Karpas-422 (cell line): ENCODE results near the gene SLC13A5. TPM values are rescaled to one million over a fixed set of nuclear protein-coding genes. Genes with fewer than 3 reads are reported as not detected.

Experiments
- DNase-seq: peaks from one replicate; pipeline ENCODE4 v3.0.0-alpha.2; 2015
- H2AFZ ChIP-seq: fragments of 200-600 bp; sonication (generic); 2 replicates; pipeline ENCODE4 v1.6.1; 2014; ENCODE audit warnings: antibody characterized with exemption, low read length, mixed read lengths
- H3K27ac ChIP-seq: fragments of 200-600 bp; sonication (generic); 2 replicates; pipeline ENCODE4 v1.5.1; 2014; ENCODE audit warnings: mild to moderate bottlenecking, low read length, moderate library complexity
- H3K27me3 ChIP-seq: fragments of 200-600 bp; sonication (generic); 2 replicates; pipeline ENCODE4 v1.6.1; 2014; ENCODE audit warnings: low read length, mixed read lengths
- H3K36me3 ChIP-seq: fragments of 200-600 bp; sonication (generic); 2 replicates; pipeline ENCODE4 v1.6.1; 2014; ENCODE audit warnings: low read length, mixed read lengths; ENCODE audit not compliant: insufficient read depth
- H3K4me1 ChIP-seq: fragments of 200-600 bp; sonication (generic); 2 replicates; pipeline ENCODE4 v1.6.1; 2014; ENCODE audit warnings: mild to moderate bottlenecking, low read length, mixed read lengths
- H3K4me2 ChIP-seq: fragments of 200-600 bp; sonication (generic); 2 replicates; pipeline ENCODE4 v1.6.1; 2014; ENCODE audit warnings: low read length, low read depth, mild to moderate bottlenecking; ENCODE audit not compliant: poor library complexity, severe bottlenecking
- H3K4me3 ChIP-seq: fragments of 200-600 bp; sonication (generic); 2 replicates; pipeline ENCODE4 v1.5.1; 2014; ENCODE audit warnings: mild to moderate bottlenecking, antibody characterized with exemption, low read length, mixed read lengths
- H3K79me2 ChIP-seq: fragments of 200-600 bp; sonication (generic); 2 replicates; pipeline ENCODE4 v1.6.1; 2014; ENCODE audit warnings: mild to moderate bottlenecking, low read length, mixed read lengths
- H3K9ac ChIP-seq: fragments of 200-600 bp; sonication (generic); 2 replicates; pipeline ENCODE4 v1.6.0; 2014; ENCODE audit warnings: low read length
- H3K9me2 ChIP-seq: fragments of 200-600 bp; sonication (generic), shearing (Covaris generic); replicated peaks from 2 replicates; pipeline ENCODE4 v1.6.0; 2014; ENCODE audit warnings: mild to moderate bottlenecking, low read length, moderate library complexity; ENCODE audit not compliant: insufficient read depth
- H3K9me3 ChIP-seq: fragments of 300-700, 200-600 bp; sonication (generic); 2 replicates; pipeline ENCODE4 v1.6.1; 2014; ENCODE audit warnings: low read length, mixed read lengths
- H4K20me1 ChIP-seq: fragments of 200-600 bp; sonication (generic); 2 replicates; pipeline ENCODE4 v1.6.1; 2014; ENCODE audit warnings: mild to moderate bottlenecking, antibody characterized with exemption, low read length, low read depth; ENCODE audit not compliant: insufficient read depth
- total RNA-seq: library from RNA; depleted of rRNA; stranded (reverse); fragments of >200 nt; shearing (Covaris generic); gene quantifications from 2 replicates; pipeline ENCODE4 v1.2.3, GENCODE V29; 2014; ENCODE audit warnings: low replicate concordance

SLC13A5 gene
- total RNA-seq, 1 experiment from 2014 or later, result not detected

- Histone ChIP-seq H3K27ac (no peak overlapping the region), H3K9me3 (no peaks in the 10 kb centered on the region), H3K4me1 (no peaks in the 10 kb centered on the region), H3K4me2 (no peak overlapping the region), H2AFZ (no peak overlapping the region), H3K9ac (no peak overlapping the region), H4K20me1 (no peaks in the 10 kb centered on the region), H3K36me3 (no peaks in the 10 kb centered on the region), H3K79me2 (no peaks in the 10 kb centered on the region), H3K9me2 (no peaks in the 10 kb centered on the region), H3K27me3 (no peaks in the 10 kb centered on the region), H3K4me3 (no peak overlapping the region)
- no peak for DNase-seq
These were observed 6.2 kb downstream of the SLC13A5 start for GRCh38 chr17:6706996-6707395.

DNA sequence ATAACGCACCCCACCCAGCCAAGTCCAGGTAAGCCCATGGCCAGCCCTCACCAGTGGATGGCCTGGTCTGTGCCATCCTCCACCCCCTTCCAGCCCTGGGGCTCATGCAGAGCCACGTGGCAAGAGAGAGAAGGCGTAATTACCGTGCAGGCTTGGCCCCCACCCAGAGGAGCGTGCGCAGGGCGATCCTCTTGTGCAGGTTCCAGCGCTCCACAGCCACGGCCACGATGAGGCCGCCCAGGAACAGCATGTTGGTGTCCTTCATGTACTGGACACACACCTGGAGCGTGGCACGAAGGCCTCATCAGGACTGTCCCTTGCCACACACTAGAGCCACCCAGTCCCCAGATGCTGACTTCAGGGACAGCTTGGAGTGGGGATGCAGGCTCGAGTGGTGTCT lies 6.7 kb downstream of the SLC13A5 start:
- no peaks in the 10 kb centered on the region for H3K4me1 ChIP-seq
- H3K4me2 ChIP-seq, result no peak overlapping the region
- no peaks in the 10 kb centered on the region for H4K20me1 ChIP-seq
- no peak overlapping the region for H3K27ac ChIP-seq
- H3K9me3 ChIP-seq, result no peaks in the 10 kb centered on the region
- H3K9ac ChIP-seq, result no peak overlapping the region
- H3K4me3 ChIP-seq, result no peak overlapping the region
- no peaks in the 10 kb centered on the region for H3K36me3 ChIP-seq
- H3K79me2 ChIP-seq, result no peaks in the 10 kb centered on the region
- no peaks in the 10 kb centered on the region for H3K27me3 ChIP-seq
- DNase-seq, result no peak
- no peak overlapping the region for H2AFZ ChIP-seq
- H3K9me2 ChIP-seq, result no peaks in the 10 kb centered on the region

- no peaks in the 10 kb centered on the region for H3K36me3 ChIP-seq
- H3K9ac ChIP-seq, result no peak overlapping the region
- no peaks in the 10 kb centered on the region for H3K79me2 ChIP-seq
- H2AFZ ChIP-seq, result no peak overlapping the region
- no peak for DNase-seq
- no peaks in the 10 kb centered on the region for H4K20me1 ChIP-seq
- H3K27ac ChIP-seq, result no peak overlapping the region
- no peaks in the 10 kb centered on the region for H3K4me1 ChIP-seq
- no peak overlapping the region for H3K4me3 ChIP-seq
- H3K9me3 ChIP-seq, result no peaks in the 10 kb centered on the region
- no peaks in the 10 kb centered on the region for H3K9me2 ChIP-seq
- no peak overlapping the region for H3K4me2 ChIP-seq
- no peaks in the 10 kb centered on the region for H3K27me3 ChIP-seq
These were observed 8.6 kb downstream of the SLC13A5 start for GRCh38 chr17:6704470-6705052.

DNA sequence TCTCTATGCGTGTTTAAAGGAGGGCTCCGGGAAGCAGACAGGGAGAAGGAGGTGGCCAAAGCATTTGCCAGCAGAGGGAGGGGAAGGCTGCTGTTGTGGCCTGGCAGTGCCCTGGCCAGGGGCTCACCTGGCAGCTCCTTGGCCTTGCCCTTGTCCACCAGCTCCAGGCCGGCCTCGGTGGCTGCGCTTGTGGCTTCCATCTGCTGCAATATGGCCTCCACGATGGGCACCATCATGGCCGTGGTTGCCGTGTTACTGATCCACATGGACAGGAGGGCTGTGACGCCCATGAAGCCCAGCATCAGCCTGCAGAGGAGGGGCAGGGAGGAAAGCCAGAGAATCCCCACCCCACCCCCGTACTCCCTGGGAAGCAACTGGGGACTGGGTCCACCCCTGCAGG lies 9.4 kb downstream of the SLC13A5 start:
- H3K36me3 ChIP-seq, result no peaks in the 10 kb centered on the region
- DNase-seq, result no peak
- no peaks in the 10 kb centered on the region for H3K9me2 ChIP-seq
- H3K4me1 ChIP-seq, result no peaks in the 10 kb centered on the region
- H4K20me1 ChIP-seq, result no peaks in the 10 kb centered on the region
- no peaks in the 10 kb centered on the region for H3K27me3 ChIP-seq
- no peak overlapping the region for H3K27ac ChIP-seq
- H3K4me2 ChIP-seq, result no peak overlapping the region
- no peaks in the 10 kb centered on the region for H3K9me3 ChIP-seq
- H3K9ac ChIP-seq, result no peak overlapping the region
- H3K79me2 ChIP-seq, result no peaks in the 10 kb centered on the region
- H3K4me3 ChIP-seq, result no peak overlapping the region
- no peak overlapping the region for H2AFZ ChIP-seq

GRCh38 chr17:6702567-6703215 lies 10.5 kb downstream of the SLC13A5 start:
- Histone ChIP-seq H2AFZ (no peak overlapping the region), H3K9ac (no peak overlapping the region), H3K4me2 (no peak overlapping the region), H3K79me2 (no peaks in the 10 kb centered on the region), H3K9me3 (no peaks in the 10 kb centered on the region), H3K9me2 (no peaks in the 10 kb centered on the region), H4K20me1 (no peaks in the 10 kb centered on the region), H3K36me3 (no peaks in the 10 kb centered on the region), H3K27ac (no peak overlapping the region), H3K4me3 (no peak overlapping the region), H3K4me1 (no peaks in the 10 kb centered on the region), H3K27me3 (no peaks in the 10 kb centered on the region)
- no peak for DNase-seq

DNA sequence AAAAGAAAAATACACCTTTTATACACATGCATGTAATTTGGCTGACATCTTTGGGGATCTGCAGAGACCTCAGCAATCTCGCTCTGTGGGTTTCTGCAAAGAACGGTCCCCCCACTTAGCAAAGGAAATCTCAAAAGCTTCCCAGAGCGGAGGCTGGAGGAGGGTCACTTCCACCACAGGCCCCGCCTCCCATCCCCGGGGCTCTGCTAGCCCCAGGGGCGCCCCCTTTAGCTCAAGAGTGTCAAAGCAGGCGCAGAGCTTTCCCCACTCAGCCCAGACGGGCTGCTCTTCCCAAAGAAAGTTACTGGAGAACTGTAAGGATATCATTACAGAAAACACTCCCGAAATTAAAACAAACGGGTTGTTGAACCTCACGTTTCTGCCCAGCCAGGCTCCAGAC lies 11.4 kb downstream of the SLC13A5 start:
- Histone ChIP-seq H3K4me3 (no peak overlapping the region), H3K4me1 (no peaks in the 10 kb centered on the region), H3K79me2 (no peaks in the 10 kb centered on the region), H4K20me1 (no peaks in the 10 kb centered on the region), H3K27ac (no peak overlapping the region), H3K36me3 (no peaks in the 10 kb centered on the region), H3K27me3 (no peaks in the 10 kb centered on the region), H3K9me3 (no peaks in the 10 kb centered on the region), H3K9me2 (no peaks in the 10 kb centered on the region), H2AFZ (no peak overlapping the region), H3K9ac (no peak overlapping the region), H3K4me2 (peak overlapping the region; percentile 35)
- DNase-seq, result peak; percentile 85

GRCh38 chr17:6700948-6701307 lies 12.2 kb downstream of the SLC13A5 start:
- Histone ChIP-seq H3K9me3 (no peaks in the 10 kb centered on the region), H3K4me1 (no peaks in the 10 kb centered on the region), H3K36me3 (no peaks in the 10 kb centered on the region), H4K20me1 (no peaks in the 10 kb centered on the region), H3K27ac (no peak overlapping the region), H3K4me3 (no peak overlapping the region), H3K79me2 (no peaks in the 10 kb centered on the region), H2AFZ (no peak overlapping the region), H3K9ac (no peak overlapping the region), H3K4me2 (no peak overlapping the region), H3K9me2 (no peaks in the 10 kb centered on the region), H3K27me3 (no peaks in the 10 kb centered on the region)
- no peak for DNase-seq

DNA sequence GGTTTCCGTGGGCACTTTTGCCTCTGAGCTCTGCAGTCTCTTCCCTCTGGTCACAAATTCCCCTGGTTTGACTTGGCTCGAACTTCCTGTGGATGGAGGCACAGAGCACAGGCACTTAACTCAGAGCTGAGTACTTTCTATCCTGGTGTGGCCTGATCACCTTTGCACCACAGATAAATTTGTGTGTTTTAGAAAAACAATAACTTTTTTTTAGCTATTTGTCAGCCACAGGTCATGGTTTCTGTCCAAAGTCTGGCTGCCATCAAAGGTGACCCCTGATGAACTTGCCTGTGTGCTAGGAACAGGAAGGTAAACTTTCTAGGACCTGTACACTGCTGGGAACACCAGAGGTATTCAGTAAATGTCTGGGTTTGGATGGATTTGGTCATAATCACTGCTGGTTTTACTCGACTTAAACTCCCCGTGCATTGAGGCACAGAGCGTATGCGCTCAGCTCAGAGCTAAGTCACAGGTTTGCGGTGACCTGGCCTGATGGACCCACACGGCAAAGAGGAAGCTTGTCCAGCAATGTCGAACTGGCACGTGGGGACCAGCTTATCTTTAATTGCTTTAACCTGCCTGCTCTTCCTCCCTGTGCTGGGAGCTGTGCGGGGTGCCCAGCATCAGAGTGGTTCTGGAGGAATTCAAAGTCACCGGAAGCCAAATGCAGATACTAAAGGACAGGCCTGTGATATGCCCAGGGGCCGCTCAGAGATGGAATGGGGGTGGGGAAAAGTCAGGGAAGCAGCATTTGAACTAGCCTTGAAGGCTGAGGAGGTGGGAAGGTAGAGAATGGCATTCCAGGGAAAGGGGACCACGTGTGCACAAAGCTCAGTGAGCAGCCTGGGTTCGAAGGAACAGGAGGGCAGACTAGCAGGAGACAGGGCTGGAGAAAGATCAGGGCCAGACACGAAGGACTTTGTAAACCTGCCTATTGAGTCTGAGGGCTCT lies 12.9 kb downstream of the SLC13A5 start:
- H3K36me3 ChIP-seq, result no peaks in the 10 kb centered on the region
- no peak overlapping the region for H2AFZ ChIP-seq
- H3K79me2 ChIP-seq, result no peaks in the 10 kb centered on the region
- H3K27ac ChIP-seq, result no peak overlapping the region
- H4K20me1 ChIP-seq, result no peaks in the 10 kb centered on the region
- H3K4me2 ChIP-seq, result no peak overlapping the region
- H3K9me3 ChIP-seq, result no peaks in the 10 kb centered on the region
- no peaks in the 10 kb centered on the region for H3K4me1 ChIP-seq
- DNase-seq, result no peak
- H3K4me3 ChIP-seq, result no peak overlapping the region
- H3K9me2 ChIP-seq, result no peaks in the 10 kb centered on the region
- no peak overlapping the region for H3K9ac ChIP-seq
- H3K27me3 ChIP-seq, result no peaks in the 10 kb centered on the region
